GM12873 (cell line): ENCODE results near the gene PEX6.

Experiments used
- TF ChIP-seq, protein P1 (sequence below): IDR thresholded peaks from 2 replicates; pipeline ENCODE4 v1.5.1; 2012; ENCODE audit warnings: low read depth, mild to moderate bottlenecking, moderate library complexity, low read length, control low read depth; ENCODE audit not compliant: insufficient read depth; ENCODE audit errors: missing control alignments

PEX6 gene

DNA sequence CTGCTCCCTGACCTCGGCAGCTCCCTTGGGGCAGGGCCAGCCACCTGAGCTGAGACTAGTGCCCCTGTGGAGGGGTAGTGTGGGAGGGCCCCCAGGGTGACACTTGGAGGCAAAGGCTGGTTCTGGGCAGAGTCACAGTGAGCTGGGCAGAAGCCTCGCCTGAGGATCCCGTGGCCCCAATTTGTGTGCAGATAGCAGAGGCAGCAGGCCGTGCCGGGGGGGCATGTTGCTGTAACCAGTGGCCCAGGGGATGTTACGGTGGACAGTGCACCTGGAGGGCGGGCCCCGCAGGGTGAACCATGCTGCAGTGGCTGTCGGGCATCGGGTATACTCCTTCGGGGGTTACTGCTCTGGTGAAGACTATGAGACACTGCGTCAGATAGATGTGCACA, 38.0 kb upstream of the PEX6 start:
- TF ChIP-seq, protein P1, sequence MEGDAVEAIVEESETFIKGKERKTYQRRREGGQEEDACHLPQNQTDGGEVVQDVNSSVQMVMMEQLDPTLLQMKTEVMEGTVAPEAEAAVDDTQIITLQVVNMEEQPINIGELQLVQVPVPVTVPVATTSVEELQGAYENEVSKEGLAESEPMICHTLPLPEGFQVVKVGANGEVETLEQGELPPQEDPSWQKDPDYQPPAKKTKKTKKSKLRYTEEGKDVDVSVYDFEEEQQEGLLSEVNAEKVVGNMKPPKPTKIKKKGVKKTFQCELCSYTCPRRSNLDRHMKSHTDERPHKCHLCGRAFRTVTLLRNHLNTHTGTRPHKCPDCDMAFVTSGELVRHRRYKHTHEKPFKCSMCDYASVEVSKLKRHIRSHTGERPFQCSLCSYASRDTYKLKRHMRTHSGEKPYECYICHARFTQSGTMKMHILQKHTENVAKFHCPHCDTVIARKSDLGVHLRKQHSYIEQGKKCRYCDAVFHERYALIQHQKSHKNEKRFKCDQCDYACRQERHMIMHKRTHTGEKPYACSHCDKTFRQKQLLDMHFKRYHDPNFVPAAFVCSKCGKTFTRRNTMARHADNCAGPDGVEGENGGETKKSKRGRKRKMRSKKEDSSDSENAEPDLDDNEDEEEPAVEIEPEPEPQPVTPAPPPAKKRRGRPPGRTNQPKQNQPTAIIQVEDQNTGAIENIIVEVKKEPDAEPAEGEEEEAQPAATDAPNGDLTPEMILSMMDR: no peak

- TF ChIP-seq, protein P1: no peak
These were observed 37.4 kb upstream of the PEX6 start for GRCh38 chr6:43016176-43016942.

- TF ChIP-seq, protein P1: no peak
These were observed 35.5 kb upstream of the PEX6 start for GRCh38 chr6:43014434-43014909.

GRCh38 chr6:43013843-43014433, 35.0 kb upstream of the PEX6 start, which contains the start of the genes KLHDC3 and MEA1:
Gene KLHDC3, plus strand, starts transcription at chr6:43014249. Its CDS starts 2,944 bp downstream, at chr6:43017193.
Gene MEA1, minus strand, starts transcription at chr6:43013946. Its CDS starts 133 bp downstream, at chr6:43013813.
- TF ChIP-seq, protein P1: no peak

DNA sequence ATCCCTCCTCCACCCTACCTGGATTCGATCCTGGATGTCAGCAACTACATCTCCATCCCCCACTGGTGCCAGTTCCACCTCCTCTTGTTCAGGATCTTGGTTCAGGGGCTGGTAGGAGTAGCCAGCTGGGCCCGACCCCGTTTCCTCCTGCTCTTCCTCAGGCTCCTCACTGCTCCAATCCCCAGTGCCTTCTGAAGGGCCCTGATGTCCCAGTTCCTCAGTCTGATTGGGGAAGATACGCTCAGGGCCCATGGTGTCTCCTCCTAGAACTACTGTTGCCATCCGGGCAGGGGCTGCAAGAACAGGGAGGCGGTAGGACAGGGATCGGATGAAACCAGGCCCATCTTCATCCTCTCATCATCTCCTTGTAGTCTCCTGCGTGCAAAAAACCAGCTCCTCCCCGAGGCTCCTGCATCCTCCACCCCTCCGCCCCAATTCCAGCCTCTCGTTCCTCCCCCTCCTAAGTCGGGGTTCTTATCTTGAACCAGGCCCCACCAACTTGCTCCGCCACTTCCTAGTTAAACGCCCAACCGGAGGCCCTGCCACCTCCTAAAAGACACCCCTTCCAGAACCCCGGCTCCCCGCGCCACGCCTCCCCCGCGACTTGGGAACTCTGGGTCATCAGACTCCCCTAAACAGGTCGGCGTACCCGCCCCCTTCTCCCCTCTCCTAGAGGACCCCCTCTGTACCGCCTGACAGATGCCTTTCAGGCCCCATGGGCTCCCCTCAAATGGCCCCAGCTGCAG, 34.3 kb upstream of the PEX6 start:
- TF ChIP-seq, protein P1: no peak

- TF ChIP-seq, protein P1: no peak
These were observed 33.4 kb upstream of the PEX6 start for GRCh38 chr6:43012364-43012763.

- TF ChIP-seq, protein P1: no peak
These were observed 32.2 kb upstream of the PEX6 start for GRCh38 chr6:43011207-43011606.
